Suppressor macrophage treated with lipopolysaccharide for 4 hours (primary cell): Measurements from ENCODE around the gene C1QL2.

Experiments
- DNase-seq: peaks from one replicate; pipeline ENCODE4 v3.0.0-alpha.2; 2020

C1QL2 gene

DNA sequence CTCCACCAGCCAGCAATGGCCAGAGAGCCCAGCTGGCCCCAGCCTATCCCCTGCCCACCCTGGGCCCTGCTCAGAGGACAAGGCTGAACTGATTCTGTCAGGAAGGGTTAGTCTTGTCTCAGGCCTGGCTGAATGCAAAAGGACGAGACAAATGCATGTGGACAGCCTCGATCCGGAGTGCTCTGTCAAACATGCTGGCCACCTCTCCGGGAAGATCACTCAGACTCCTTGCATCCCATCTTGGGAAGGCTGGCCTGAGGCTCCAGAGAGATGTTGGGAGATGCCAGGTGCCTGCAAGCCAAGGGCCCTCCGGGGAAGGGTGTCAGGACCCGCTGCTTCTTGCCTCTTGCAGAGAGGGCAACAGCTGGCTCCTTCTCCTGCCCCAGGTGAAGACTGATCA lies 20.2 kb upstream of the C1QL2 start:
- no peak for DNase-seq

DNA sequence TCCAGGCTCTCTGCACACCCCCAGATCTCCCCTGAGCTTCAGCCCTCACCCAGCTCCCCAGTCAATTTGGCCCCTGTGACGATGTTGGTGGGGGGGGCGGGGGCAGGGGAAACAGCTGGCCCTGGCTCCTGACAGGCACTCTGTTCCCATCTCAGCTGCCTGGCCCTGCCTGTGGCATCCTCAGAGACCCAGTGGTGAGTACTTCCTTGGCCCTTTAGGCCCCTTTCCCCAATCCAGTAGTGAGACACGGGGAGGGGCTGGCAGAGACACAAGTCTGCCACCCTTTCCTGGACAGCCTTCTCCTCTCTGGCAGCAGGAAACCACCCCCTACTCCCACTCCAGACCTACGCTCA lies 19.3 kb upstream of the C1QL2 start:
- no peak for DNase-seq

DNA sequence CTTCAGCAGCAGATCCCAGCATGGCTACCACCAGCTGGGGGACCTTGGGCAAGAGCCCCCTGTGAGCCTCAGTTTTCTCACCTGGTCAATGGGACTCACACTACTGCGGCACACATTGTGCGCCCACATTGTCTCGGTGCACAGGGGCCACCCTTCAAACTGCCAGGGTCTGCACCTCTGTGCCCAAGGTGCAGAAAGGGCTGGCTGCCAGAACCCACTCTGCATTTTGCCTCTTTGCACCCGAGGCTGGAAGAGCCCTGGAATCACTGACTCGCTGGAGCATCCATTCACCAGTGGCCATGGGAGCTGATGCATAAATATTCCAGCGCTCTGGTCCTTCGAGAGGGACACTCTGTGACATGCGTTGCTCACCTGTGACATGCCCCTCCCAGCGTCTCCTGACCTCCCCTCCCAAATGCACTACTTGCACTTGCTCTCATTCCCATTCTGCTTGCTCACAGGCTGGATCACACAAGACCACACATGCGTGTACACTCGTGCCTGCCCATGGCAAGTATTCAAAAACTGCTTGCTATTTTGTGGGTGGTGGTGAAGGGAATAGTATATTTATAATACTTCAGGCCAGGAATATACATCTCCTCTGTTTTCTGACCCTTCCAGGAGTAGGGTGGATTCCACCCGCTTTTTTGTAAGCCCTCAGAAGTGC lies 18.8 kb upstream of the C1QL2 start:
- no peak for DNase-seq

DNA sequence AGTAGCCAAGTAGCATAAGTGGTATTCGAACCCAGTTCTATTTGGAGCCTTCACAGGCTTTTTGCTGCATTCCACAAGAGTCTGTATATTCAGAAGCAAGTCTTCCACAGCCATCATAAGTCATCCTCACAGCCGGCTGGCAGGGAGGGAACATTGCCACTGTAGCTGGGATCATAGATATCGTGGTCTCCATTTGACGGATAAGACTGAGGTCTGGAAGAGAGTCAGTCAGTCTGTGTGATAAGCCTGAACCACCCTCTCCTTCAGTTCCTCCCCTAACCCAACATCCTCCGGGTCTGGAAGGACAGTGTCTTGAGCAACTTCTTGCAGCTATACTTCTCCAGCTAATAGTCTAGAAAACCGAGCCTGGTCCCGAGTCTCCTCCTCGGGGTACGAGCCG lies 17.0 kb upstream of the C1QL2 start:
- no peak for DNase-seq

DNA sequence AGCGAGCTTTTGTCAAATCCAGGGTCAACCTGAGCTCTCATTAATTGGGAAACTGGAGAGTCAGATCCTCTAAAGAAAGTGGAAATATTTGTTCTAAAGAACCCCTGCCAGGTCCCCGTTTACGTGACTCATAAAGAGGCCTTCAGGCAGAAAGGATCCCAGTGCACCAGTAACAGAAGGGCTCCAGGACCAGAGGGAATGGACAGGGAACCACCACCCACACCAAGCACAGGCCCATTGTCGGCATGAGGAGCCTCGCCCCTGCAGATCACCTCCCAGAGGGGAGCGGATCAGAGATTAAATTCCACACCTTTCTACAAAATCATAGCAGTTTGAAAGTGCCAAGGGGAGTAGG lies 16.4 kb upstream of the C1QL2 start:
- no peak for DNase-seq

DNA sequence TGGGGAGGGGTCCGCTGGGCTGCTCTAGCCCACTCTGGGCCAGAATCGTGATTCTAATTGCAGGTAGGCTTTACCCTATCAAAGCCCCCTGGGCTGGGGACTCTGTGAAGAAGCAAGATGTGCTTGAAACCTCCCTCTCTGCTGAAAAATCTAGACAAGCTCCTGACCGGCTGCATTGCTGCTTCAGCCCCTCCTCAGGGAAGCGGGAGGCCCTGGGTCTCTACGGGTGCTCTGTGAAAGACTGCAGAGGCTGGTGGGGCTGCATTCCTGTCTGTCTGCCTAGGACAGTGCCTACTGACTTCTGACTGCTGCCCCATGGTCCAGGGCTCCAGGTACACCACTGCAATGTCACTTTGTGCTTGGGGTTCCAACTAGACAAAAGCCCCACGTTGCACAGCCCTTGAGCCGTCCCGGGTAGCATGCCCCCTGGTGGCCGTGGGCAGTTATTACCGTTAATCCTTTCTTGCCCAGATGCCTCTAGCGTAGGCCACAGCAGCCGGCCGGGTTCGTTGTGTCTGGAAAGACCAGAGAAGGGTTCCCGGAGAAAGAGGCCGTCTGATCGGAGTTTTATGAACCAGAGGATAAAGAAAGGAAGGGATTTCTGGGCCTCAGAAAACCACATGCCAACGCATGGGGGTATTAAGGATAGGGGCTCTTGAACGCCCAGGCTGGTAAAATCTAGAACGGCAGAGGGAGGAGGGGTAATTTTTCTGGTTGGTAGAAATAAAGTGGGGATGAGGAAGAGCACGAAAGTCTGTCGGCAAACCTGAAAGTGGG lies 15.9 kb upstream of the C1QL2 start:
- DNase-seq, result peak; percentile 78

DNA sequence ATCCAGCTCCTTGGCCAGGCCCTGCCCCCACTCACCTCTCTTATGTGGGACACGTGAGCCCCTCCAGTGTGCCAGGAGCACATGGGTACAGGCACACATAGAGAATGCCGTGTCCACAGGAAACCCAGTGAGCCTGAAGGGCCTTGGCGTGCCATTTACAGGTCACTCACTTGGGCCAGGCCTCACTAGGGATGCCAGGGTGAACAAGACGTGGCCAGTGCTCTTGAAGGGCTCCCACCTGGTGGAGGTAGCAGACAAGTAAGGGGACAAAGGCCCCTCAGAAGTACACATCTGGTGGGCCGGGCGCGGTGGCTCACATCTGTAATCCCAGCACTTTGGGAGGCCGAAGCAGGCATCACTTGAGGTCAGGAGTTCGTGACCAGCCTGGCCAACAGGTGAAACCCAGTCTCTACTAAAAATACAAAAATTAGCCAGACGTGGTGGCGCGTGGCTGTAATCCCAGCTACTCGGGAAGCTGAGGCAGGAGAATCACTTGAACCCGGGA lies 15.1 kb upstream of the C1QL2 start:
- no peak for DNase-seq

- DNase-seq, result no peak
Measured at GRCh38 chr2:119170504-119170903, 12.0 kb upstream of the C1QL2 start.

DNA sequence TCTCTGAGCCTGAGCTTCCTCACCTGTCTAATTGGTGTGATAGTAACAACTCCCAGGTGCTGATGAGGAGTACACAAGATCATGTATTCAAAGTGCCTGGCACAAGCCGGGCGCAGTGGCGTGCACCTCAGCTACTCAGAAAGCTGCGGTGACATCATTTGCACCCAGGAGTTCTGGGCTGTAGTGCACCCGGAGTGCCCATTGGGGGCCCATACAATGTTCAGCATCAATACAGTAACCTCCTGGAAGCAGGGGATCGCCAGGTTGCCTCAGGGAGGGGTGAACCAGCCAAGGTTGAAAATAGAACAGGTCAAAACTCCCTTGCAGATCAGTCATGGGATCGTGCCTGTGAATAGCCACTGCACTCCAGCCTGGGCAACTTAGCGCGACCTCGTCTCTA lies 11.2 kb upstream of the C1QL2 start:
- no peak for DNase-seq

DNA sequence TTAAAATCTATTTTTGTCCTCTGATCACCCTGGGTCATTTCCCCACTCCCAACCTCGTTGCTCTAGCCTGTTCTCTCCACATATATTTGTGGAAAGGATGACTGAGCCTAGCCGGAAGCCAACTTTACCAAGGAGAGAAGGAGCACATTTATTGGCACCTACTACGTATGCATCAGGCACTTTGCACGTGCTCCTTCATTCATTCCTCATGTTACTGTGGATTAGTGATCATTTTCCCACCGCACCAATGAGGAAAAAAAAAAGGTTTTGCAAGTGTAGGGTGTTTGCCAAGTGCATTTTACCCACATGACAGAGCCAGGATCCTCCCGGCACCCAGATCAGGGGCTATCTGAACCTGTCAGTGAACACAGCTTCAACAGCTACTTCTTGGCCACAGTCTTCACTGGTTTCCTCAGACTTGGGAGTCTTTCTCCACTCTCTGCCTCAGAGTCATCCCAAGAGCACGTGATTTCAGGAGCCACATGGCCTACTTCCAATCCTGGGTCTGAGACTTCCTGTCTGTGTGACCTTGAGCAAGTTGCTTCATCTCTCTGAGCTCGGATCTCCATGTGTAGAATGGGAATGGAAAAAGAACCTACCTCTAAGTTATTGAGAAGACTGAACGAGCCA lies 1.9 kb upstream of the C1QL2 start:
- peak; percentile 9 for DNase-seq

GRCh38 chr2:119157850-119158511 lies 570 bp downstream of the C1QL2 start:
- DNase-seq, result no peak

GRCh38 chr2:119156891-119157773 lies 1.4 kb downstream of the C1QL2 start:
- DNase-seq, result no peak

DNA sequence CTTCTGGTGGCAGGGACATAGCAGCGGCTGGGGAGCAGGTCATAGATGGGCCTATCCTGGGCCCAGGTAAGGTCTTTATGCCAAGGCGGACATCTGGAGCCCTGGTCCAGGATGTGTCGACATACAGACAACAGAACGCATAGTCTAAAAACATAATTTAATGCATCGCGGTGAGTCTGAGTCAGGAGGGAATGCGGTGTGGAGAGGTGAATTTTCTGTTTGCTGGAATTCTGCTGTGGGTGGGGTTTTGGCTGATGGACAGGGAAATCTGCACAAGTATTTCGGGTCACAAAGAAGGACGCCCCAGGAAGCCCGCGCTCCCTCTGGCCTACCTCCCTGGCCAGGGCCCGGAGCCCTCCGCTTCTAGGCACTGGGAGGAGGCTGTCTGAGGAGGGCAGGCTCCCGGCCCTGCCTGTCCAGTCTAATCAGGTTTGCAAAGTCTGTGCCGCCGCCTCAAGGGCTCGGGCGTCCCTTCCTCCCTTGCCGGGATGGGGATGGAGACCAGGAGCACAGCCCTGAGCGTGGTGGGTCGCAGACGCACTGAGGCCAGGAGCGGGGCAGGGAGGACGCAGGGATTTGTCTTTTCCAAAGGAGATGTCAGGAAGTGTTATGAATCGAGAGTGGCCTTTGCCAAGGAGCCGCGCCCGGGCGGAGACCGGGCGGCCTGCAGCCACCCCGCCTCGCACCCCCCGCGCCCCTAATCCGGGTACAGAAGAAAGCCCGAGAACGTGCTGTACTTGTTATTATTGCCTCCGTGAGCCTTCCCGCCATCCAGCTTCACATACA lies 2.3 kb downstream of the C1QL2 start:
- DNase-seq, result no peak

DNA sequence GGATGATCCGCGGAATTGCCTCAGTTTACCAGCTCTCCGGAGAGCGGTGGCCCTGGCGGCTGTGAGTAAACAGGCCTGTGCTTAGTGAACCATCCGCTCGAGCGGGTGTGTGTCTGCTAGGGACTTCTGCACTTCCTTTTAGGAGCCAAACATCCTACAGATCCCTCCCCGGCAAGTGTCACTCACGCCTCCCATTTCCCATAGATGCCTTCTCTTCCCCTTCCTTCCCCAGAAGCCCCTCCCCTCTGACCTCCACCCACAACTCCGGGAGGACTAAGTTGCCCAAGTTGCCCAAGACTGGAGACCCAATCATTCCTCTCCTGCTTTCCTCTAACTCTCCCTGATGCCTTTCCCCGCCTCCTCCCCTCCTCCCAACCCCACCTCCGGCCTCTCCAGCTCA lies 2.9 kb downstream of the C1QL2 start:
- peak; percentile 78 for DNase-seq

GRCh38 chr2:119154076-119154475 lies 4.5 kb downstream of the C1QL2 start:
- DNase-seq, result no peak

DNA sequence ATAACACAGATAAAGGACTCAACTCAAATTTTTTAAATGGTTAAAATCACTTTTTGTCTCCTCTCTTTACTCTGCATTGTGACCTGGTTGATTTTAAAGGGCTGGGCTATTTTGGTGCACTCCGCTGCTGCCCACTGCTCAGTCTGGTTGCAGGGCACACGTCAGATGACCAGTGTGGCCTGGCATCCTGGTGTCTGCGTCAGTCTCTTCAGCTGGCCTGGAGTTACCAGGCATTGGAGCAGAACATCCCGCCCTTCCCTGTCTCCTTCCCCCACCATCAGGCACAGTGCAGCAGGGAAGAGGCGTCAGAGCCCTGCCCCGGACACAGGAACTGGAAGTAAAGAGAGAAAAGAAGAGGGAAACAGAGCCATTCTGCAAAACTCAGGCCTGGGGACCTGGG lies 8.9 kb downstream of the C1QL2 start:
- DNase-seq, result no peak

GRCh38 chr2:119147776-119148715 lies 10.5 kb downstream of the C1QL2 start:
- DNase-seq, result no peak

DNA sequence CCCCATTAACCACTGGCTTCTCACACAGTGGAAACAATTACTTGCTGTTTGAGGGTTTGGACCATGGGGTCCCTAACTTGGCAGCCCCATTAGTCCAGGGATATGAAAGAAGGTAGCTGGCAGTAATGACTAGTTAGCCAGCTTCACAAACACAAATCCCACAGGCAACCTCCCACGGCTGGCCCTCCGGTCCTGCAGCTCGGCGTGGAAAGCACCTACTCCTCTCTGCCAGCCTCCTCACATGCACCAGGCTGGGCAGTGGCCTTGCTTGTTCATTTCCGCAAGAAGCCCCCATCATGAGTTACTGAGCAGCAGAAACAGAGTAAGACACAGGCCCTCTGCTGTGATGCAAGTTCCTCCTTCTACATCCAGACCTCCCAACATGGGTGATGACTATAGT lies 13.7 kb downstream of the C1QL2 start:
- no peak for DNase-seq

DNA sequence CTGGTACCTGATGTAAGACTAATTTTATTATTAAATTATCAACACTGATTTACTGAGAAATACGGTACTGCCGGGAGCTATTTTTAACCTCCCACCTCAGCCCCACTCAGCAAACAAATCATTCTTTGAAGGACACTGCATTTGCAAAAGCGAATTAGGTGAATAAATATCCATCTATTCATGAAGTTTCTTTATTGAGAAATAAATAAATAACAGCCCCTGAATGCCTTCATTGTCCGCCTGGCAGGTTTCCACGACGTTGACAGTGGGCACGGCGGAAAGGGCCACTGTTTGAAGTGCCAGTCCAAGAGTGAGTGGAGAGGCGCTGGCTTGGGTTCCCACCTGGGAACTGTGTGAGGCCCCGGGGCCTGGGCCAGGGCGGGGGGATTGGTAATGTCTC lies 15.7 kb downstream of the C1QL2 start:
- DNase-seq, result no peak

GRCh38 chr2:119137502-119137901 lies 21.0 kb downstream of the C1QL2 start:
- no peak for DNase-seq

GRCh38 chr2:119136872-119137271 lies 21.7 kb downstream of the C1QL2 start:
- DNase-seq, result no peak
